Neural progenitor cell (in vitro differentiated cells): Measurements from ENCODE around the gene CSF1. TPM values are rescaled to one million over a fixed set of nuclear protein-coding genes. Genes with fewer than 3 reads are reported as not detected.

Experiments used
- DNase-seq: peaks from one replicate; pipeline ENCODE4 v3.0.0-alpha.2; 2016; ENCODE audit warnings: low spot score
- H2AFZ ChIP-seq: fragments of 200-600 bp; sonication (generic); replicated peaks from 2 replicates; pipeline ENCODE4 v1.6.1; 2016; ENCODE audit warnings: antibody characterized with exemption
- H3F3A ChIP-seq: fragments of 200-600 bp; sonication (generic); 2 replicates; pipeline ENCODE4 v1.6.1; 2016; ENCODE audit warnings: antibody characterized with exemption, low read depth
- H3K27ac ChIP-seq: fragments of 200-600 bp; sonication (generic); 2 replicates; pipeline ENCODE4 v1.5.1; 2016; ENCODE audit warnings: mild to moderate bottlenecking
- H3K27me3 ChIP-seq: fragments of 200-600 bp; sonication (generic); 2 replicates; pipeline ENCODE4 v1.6.1; 2016; ENCODE audit warnings: mild to moderate bottlenecking, moderate library complexity
- H3K36me3 ChIP-seq: fragments of 200-600 bp; sonication (generic); 2 replicates; pipeline ENCODE4 v1.5.1; 2016
- H3K4me1 ChIP-seq: fragments of 200-600 bp; sonication (generic); 2 replicates; pipeline ENCODE4 v1.6.1; 2016; ENCODE audit warnings: mixed run types
- H3K4me2 ChIP-seq: fragments of 200-600 bp; sonication (generic); 2 replicates; pipeline ENCODE4 v1.6.1; 2016
- H3K4me3 ChIP-seq: fragments of 200-600 bp; sonication (generic); 2 replicates; pipeline ENCODE4 v1.5.1; 2016
- H3K79me2 ChIP-seq: fragments of 200-600 bp; sonication (generic); 2 replicates; pipeline ENCODE4 v1.6.1; 2016; ENCODE audit warnings: low read depth
- H3K9ac ChIP-seq: fragments of 200-600 bp; sonication (generic); 2 replicates; pipeline ENCODE4 v1.6.1; 2016
- H3K9me3 ChIP-seq: fragments of 200-600 bp; sonication (generic); 2 replicates; pipeline ENCODE4 v1.5.1; 2016; ENCODE audit warnings: low read depth
- H4K20me1 ChIP-seq: fragments of 200-600 bp; sonication (generic); 2 replicates; pipeline ENCODE4 v1.6.1; 2016; ENCODE audit warnings: low read depth
- H3K27ac Mint-ChIP-seq: 3 replicates; pipeline ENCODE4 v1.8.0; 2021; ENCODE audit warnings: mixed read lengths
- H3K27me3 Mint-ChIP-seq: 2 replicates; pipeline ENCODE4 v1.8.0; 2022; ENCODE audit warnings: low read depth, mild to moderate bottlenecking, inconsistent platforms, moderate library complexity, mixed read lengths; ENCODE audit not compliant: insufficient read depth
- H3K36me3 Mint-ChIP-seq: 3 replicates; pipeline ENCODE4 v1.8.0; 2021; ENCODE audit warnings: mixed read lengths
- H3K4me1 Mint-ChIP-seq: 3 replicates; pipeline ENCODE4 v1.8.0; 2021; ENCODE audit warnings: mixed read lengths
- H3K4me3 Mint-ChIP-seq: 3 replicates; pipeline ENCODE4 v1.8.0; 2021; ENCODE audit warnings: mild to moderate bottlenecking, moderate library complexity, mixed read lengths
- H3K9me3 Mint-ChIP-seq: 3 replicates; pipeline ENCODE4 v1.8.0; 2020; ENCODE audit warnings: mixed read lengths
- CTCF ChIP-seq: fragments of 200-600 bp; sonication (generic); IDR thresholded peaks from 2 replicates; pipeline ENCODE4 v1.5.1; 2017; ENCODE audit warnings: antibody characterized with exemption, mild to moderate bottlenecking
- EZH2 ChIP-seq: fragments of 200-600 bp; sonication (generic); IDR thresholded peaks from 2 replicates; pipeline ENCODE4 v1.6.1; 2017; ENCODE audit warnings: antibody characterized with exemption, mild to moderate bottlenecking, moderate library complexity
- EZH2phosphoT487 ChIP-seq: fragments of 200-600 bp; sonication (generic); IDR thresholded peaks from 2 replicates; pipeline ENCODE4 v1.6.1; 2017; ENCODE audit warnings: antibody characterized with exemption
- total RNA-seq: library from RNA; depleted of rRNA; stranded (reverse); fragments of >200 nt; gene quantifications from 2 replicates; pipeline ENCODE4 v1.2.3, GENCODE V29; 2015; ENCODE audit warnings: low replicate concordance

CSF1 gene
- total RNA-seq, 1 donor from 2014 or later, result 2.7 TPM

GRCh38 chr1:109912214-109912861 lies 1.7 kb downstream of the CSF1 start:
- H3K9ac ChIP-seq, result no peak overlapping the region
- peak overlapping the region; percentile 60 for H3K4me3 ChIP-seq
- Mint-ChIP-seq H3K27ac (no peak overlapping the region), H3K4me3 (peak overlapping the region; percentile 88), H3K9me3 (no peaks in the 10 kb centered on the region), H3K27me3 (peaks cover 16% of the 10 kb centered on the region), H3K36me3 (peaks cover 4% of the 10 kb centered on the region), H3K4me1 (peaks cover 31% of the 10 kb centered on the region)
- no peaks in the 10 kb centered on the region for H3K9me3 ChIP-seq
- no peaks in the 10 kb centered on the region for H3K36me3 ChIP-seq
- H3F3A ChIP-seq, result peaks cover 5% of the 10 kb centered on the region
- H4K20me1 ChIP-seq, result no peaks in the 10 kb centered on the region
- no peak for TF ChIP-seq EZH2
- H2AFZ ChIP-seq, result no peak overlapping the region
- H3K27me3 ChIP-seq, result peaks cover 52% of the 10 kb centered on the region
- no peak overlapping the region for H3K27ac ChIP-seq
- H3K79me2 ChIP-seq, result no peaks in the 10 kb centered on the region
- no peak for DNase-seq
- H3K4me2 ChIP-seq, result peak overlapping the region; percentile 95
- H3K4me1 ChIP-seq, result peaks cover 25% of the 10 kb centered on the region

- Histone ChIP-seq H3K4me3 (no peak overlapping the region), H3F3A (peaks cover 5% of the 10 kb centered on the region), H3K27ac (no peak overlapping the region), H3K4me1 (peaks cover 25% of the 10 kb centered on the region), H3K4me2 (no peak overlapping the region), H4K20me1 (no peaks in the 10 kb centered on the region), H3K79me2 (no peaks in the 10 kb centered on the region), H3K27me3 (peaks cover 47% of the 10 kb centered on the region), H3K9ac (no peak overlapping the region), H2AFZ (no peak overlapping the region), H3K9me3 (no peaks in the 10 kb centered on the region), H3K36me3 (no peaks in the 10 kb centered on the region)
- peak overlapping the region; percentile 9 for H3K4me3 Mint-ChIP-seq
- no peak overlapping the region for H3K27ac Mint-ChIP-seq
- no peak for DNase-seq
- TF ChIP-seq EZH2 (no peak), EZH2phosphoT487 (no peak), CTCF (no peak)
- peaks cover 29% of the 10 kb centered on the region for H3K4me1 Mint-ChIP-seq
- H3K9me3 Mint-ChIP-seq, result no peaks in the 10 kb centered on the region
- peaks cover 7% of the 10 kb centered on the region for H3K36me3 Mint-ChIP-seq
- H3K27me3 Mint-ChIP-seq, result peaks cover 16% of the 10 kb centered on the region
Measured at GRCh38 chr1:109912873-109913272, 2.2 kb downstream of the CSF1 start.

- H3K27ac ChIP-seq, result no peak overlapping the region
- no peaks in the 10 kb centered on the region for H3K79me2 ChIP-seq
- no peak overlapping the region for H3K4me2 ChIP-seq
- H3F3A ChIP-seq, result peaks cover 5% of the 10 kb centered on the region
- no peaks in the 10 kb centered on the region for H4K20me1 ChIP-seq
- peaks cover 16% of the 10 kb centered on the region for H3K27me3 Mint-ChIP-seq
- peaks cover 25% of the 10 kb centered on the region for H3K4me1 ChIP-seq
- no peak overlapping the region for H3K27ac Mint-ChIP-seq
- peaks cover 29% of the 10 kb centered on the region for H3K4me1 Mint-ChIP-seq
- H2AFZ ChIP-seq, result no peak overlapping the region
- H3K9ac ChIP-seq, result no peak overlapping the region
- no peaks in the 10 kb centered on the region for H3K36me3 ChIP-seq
- no peaks in the 10 kb centered on the region for H3K9me3 Mint-ChIP-seq
- H3K4me3 ChIP-seq, result no peak overlapping the region
- H3K27me3 ChIP-seq, result peaks cover 42% of the 10 kb centered on the region
- TF ChIP-seq EZH2 (no peak), EZH2phosphoT487 (no peak), CTCF (no peak)
- no peak for DNase-seq
- peaks cover 12% of the 10 kb centered on the region for H3K36me3 Mint-ChIP-seq
- no peaks in the 10 kb centered on the region for H3K9me3 ChIP-seq
- no peak overlapping the region for H3K4me3 Mint-ChIP-seq
Measured at GRCh38 chr1:109913360-109913879, 2.8 kb downstream of the CSF1 start.

GRCh38 chr1:109914587-109915240 lies 4.1 kb downstream of the CSF1 start:
- Histone ChIP-seq H3K9ac (no peak overlapping the region), H3K9me3 (no peaks in the 10 kb centered on the region), H3K4me1 (peaks cover 21% of the 10 kb centered on the region), H3F3A (peaks cover 3% of the 10 kb centered on the region), H3K36me3 (no peaks in the 10 kb centered on the region), H3K27me3 (peaks cover 29% of the 10 kb centered on the region), H3K4me3 (no peak overlapping the region), H3K4me2 (no peak overlapping the region), H2AFZ (no peak overlapping the region), H3K79me2 (no peaks in the 10 kb centered on the region), H4K20me1 (no peaks in the 10 kb centered on the region), H3K27ac (no peak overlapping the region)
- no peak overlapping the region for H3K4me3 Mint-ChIP-seq
- peaks cover 12% of the 10 kb centered on the region for H3K27me3 Mint-ChIP-seq
- H3K9me3 Mint-ChIP-seq, result no peaks in the 10 kb centered on the region
- H3K36me3 Mint-ChIP-seq, result peaks cover 19% of the 10 kb centered on the region
- TF ChIP-seq EZH2 (no peak), CTCF (no peak), EZH2phosphoT487 (no peak)
- peaks cover 24% of the 10 kb centered on the region for H3K4me1 Mint-ChIP-seq
- DNase-seq, result no peak
- H3K27ac Mint-ChIP-seq, result no peak overlapping the region
